HUES64 (cell line): Measurements from ENCODE around the gene GALNS.

Experiments used
- H3K27ac ChIP-seq: 2 replicates; pipeline ENCODE4 v1.7.0; 2013; ENCODE audit warnings: low read depth, low read length, inconsistent platforms
- H3K27me3 ChIP-seq: 2 replicates; pipeline ENCODE4 v1.6.1; 2013; ENCODE audit warnings: mild to moderate bottlenecking, low read length; ENCODE audit not compliant: insufficient read depth
- H3K36me3 ChIP-seq: 2 replicates; pipeline ENCODE4 v1.6.1; 2013; ENCODE audit warnings: mild to moderate bottlenecking, low read length; ENCODE audit not compliant: insufficient read depth
- H3K4me1 ChIP-seq: 2 replicates; pipeline ENCODE4 v1.6.1; 2013; ENCODE audit warnings: mild to moderate bottlenecking, low read length, moderate library complexity; ENCODE audit not compliant: insufficient read depth
- H3K4me3 ChIP-seq: 2 replicates; pipeline ENCODE4 v1.5.1; 2013; ENCODE audit warnings: mild to moderate bottlenecking, low read length, moderate library complexity
- H3K9ac ChIP-seq: 2 replicates; pipeline ENCODE4 v1.6.1; 2013; ENCODE audit warnings: mild to moderate bottlenecking, low read depth, low read length
- H3K9me3 ChIP-seq: 2 replicates; pipeline ENCODE4 v1.6.1; 2013; ENCODE audit warnings: low read depth, low read length; ENCODE audit not compliant: insufficient read depth
- WGBS: fragments of 150-250, 120-280 bp; methylation state at CpG from one replicate; pipeline ENCODE4 v1.1.7; 2013; ENCODE audit warnings: missing lambda C conversion rate; 5-methylcytosine and 5-hydroxymethylcytosine counted together

GALNS gene

DNA sequence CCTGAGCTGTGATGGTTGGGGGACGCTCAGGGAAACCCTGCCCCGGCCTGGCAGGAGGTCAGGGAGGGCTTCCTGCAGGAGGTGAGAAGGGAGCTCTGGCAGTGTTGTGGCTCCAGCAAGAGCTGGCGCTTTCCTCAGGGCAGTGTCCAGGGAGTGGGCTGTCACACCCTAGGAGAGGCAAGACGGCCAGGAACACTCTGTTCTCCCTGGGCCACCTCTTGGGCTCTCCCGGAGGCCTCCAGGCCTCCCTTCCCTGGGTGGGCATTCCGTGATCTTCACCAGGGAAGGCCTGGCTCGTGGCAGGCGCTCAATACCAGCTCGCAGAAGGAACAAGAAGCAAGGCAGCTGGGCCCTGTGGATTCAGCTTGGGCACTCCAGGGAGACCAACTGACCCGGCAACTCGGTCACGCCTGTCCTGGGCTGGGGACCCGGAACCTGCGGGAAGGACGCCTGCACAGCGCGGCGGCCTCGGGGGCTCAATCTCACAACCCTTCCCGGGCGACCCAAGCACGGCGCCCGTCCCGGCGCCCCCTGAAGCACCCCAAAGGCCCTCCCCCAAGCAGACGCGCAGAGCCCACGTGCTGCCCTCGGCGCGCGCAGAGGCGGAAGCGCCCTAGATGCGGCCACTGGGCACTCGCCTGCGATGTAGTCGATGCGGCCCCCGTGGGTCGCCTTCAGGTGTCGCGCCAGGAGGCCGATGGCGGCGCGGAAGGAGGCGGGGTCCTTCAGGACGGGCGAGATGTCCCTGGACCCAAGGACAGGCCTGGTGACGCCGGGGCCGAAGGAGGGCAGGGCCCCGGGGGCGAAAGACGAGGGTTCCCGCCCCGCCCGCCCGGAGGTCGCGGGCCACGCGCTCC, 45.6 kb downstream of the GALNS start:
- Histone ChIP-seq H3K9me3 (no peaks in the 10 kb centered on the region), H3K4me1 (no peaks in the 10 kb centered on the region), H3K4me3 (peak overlapping the region; percentile 73), H3K9ac (peak overlapping the region; percentile 96), H3K36me3 (peaks cover 45% of the 10 kb centered on the region), H3K27me3 (no peaks in the 10 kb centered on the region), H3K27ac (peak overlapping the region; percentile 98)
- WGBS: 3% methylated on average over 65 of the region's 65 CpGs

DNA sequence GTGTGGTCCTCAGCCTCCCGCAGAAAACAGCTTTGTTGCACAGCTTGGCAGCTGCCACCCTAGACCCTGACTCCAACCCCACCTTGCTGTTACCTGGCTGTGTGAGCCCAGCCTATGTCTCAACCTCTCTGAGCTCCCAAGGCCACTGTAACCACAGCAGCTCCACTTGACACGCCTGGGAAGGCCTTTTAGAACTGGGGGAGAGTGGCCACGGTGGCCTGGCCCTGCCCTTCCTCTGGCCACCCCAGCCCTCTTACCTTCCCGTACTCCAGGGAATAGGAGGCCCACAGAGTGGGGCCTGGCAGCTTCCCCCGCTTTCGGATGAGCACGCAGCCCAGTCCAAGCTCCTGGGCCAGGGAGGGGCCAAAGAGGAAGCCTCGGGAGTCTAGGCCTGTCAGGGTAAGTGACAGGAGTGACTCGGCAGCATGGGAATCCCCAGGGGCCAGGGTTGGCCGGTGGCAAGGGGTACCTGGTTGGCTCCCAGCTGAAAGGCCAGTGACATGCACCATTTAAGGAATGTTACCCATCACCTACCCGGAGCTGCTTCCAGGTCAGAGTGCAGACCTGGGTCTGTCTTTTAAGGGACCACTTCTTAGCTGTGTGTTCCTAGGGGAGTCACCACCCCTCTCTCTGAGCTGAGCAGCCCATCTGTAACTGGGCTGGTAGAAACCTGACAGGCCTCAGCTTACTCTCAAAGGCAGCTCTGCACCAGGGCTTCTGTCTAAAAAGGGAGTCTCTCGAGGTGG, 46.4 kb downstream of the GALNS start:
- H3K4me1 ChIP-seq: no peaks in the 10 kb centered on the region
- H3K36me3 ChIP-seq: peaks cover 53% of the 10 kb centered on the region
- peak overlapping the region; percentile 98; the same call in 1 of the 2 replicates for H3K27ac ChIP-seq
- peak overlapping the region; percentile 73 for H3K4me3 ChIP-seq
- H3K27me3 ChIP-seq: no peaks in the 10 kb centered on the region
- H3K9ac ChIP-seq: peak overlapping the region; percentile 96
- no peaks in the 10 kb centered on the region for H3K9me3 ChIP-seq
- WGBS: 68% methylated on average over 12 of the region's 12 CpGs

DNA sequence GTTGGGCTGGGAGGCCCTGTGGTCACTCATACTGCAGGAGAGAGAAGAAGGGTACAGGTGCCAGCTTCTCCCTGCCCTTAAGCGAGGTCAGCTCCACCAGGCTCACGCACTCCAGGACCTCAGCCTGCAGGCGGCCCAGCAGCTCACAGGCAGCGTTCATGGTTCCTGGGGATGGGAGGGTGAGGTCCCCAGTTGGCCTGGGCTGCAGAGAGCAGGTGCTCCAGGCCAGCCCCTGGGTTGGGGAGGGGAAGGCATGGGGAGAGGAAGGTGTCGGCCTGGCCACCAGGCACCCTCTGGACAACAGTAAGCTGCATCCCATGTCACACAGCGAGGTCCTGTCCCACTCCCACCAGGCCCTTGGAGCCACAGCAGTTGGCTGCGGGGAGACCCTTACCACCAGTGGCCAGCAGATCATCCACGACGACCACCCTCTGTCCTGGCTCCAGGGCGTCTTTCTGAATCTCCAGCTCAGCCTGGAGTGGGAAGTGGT, 47.0 kb downstream of the GALNS start:
- Histone ChIP-seq H3K9ac (no peak overlapping the region), H3K27ac (peak overlapping the region; percentile 98; the same call in 1 of the 2 replicates), H3K27me3 (no peaks in the 10 kb centered on the region), H3K36me3 (peaks cover 59% of the 10 kb centered on the region), H3K4me1 (no peaks in the 10 kb centered on the region), H3K9me3 (no peaks in the 10 kb centered on the region), H3K4me3 (0 out of 2 replicates have a peak overlapping the region, but pooled peaks have one; percentile 6)
- 86% methylated on average over 9 of the region's 10 CpGs for WGBS

DNA sequence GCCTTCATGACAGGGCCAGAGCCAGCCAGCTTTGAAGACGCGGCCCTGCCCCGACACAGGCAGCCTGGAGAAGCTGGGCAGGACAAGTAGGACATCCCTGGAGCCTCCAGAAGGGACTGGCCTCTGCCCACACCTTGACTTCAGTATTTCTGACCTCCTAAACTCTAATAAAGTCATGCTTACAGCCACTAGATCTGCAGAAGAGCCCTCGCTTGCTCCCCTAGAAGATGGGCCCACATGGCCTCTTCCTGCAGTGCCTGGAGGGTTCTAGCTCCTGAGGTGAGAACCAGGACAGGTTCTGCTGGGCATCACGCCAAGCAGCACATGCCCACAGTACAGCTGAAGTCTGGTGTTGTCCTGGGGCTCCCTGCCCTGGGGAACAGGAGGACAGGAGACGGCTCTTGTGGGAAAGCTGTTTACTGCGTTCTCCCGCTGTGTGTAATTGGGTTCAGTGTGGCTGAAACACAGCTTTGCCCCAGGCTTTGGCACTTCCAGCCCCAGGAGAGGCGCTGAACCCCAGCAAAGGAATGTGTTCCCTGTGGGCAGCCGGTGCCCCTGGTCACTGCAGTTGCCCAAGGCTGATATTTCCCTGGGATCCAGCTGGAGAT, 47.6 kb downstream of the GALNS start:
- Histone ChIP-seq H3K9me3 (no peaks in the 10 kb centered on the region), H3K9ac (no peak overlapping the region), H3K36me3 (peaks cover 61% of the 10 kb centered on the region), H3K4me3 (no peak overlapping the region), H3K27me3 (no peaks in the 10 kb centered on the region), H3K4me1 (no peaks in the 10 kb centered on the region), H3K27ac (no peak overlapping the region; the same call in 1 of the 2 replicates)
- 94% methylated on average over 10 of the region's 10 CpGs for WGBS

DNA sequence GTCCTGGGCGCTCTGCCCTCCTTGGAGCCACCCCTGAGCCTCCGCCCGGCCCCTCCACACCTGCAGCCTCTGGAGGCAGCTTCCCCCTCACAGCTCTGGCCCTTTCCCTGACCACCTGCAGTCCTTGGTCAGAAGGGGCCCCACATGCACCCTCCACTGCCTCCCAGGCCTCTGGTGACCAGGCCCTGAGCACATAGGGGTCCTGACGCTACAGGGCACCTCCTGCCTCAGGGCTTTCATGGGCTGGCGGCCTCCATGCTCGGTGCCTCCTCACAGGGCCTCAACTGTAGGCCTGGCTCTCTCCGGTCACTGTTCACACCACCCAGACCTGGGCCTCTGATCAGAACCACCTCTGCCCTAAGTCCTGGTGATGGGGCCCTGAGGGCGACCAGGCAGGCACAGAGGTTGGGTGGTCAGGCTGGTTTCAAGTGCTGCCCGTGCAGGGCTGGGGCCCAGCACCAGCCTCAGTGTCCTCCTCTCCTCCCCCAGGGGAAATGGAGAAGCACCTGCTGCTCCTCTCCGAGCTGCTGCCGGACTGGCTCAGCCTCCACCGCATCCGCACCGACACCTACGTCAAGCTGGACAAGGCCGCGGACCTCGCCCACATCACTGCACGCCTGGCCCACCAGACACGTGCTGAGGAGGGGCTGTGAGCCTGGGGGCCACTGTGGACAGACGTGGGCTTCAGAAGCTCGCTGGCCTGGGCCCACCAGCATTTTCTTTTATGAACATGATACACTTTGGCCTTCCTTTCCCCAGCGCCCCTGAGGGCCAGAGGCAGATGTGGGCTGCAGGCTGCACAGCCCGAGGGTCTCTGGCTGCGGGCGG, 48.9 kb downstream of the GALNS start:
- Histone ChIP-seq H3K4me1 (no peaks in the 10 kb centered on the region), H3K36me3 (peaks cover 61% of the 10 kb centered on the region)

DNA sequence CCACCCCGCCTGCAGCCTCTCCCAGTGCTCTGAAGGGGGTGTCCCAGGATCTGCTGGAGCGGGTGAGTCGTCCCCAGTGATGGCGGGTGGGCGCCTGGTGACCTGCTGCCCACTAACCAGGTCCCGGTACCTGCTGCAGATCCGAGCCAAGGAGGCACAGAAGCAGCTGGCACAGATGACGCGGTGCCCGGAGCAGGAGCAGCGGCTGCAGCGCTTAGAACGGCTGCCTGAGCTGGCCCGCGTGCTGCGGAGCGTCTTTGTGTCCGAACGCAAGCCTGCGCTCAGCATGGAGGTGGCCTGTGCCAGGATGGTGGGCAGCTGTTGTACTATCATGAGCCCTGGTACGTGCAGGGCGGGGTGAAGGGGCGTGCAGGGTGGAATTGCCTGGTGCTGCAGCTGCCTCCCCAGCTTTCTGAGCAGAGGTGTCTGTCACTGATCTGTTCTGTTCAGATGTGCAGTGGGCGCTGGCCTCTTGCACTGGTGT, 49.6 kb downstream of the GALNS start:
- H3K27me3 ChIP-seq: no peaks in the 10 kb centered on the region
- H3K9ac ChIP-seq: no peak overlapping the region
- no peaks in the 10 kb centered on the region for H3K4me1 ChIP-seq
- H3K4me3 ChIP-seq: no peak overlapping the region
- H3K36me3 ChIP-seq: peaks cover 61% of the 10 kb centered on the region
- H3K27ac ChIP-seq: no peak overlapping the region
- 95% methylated on average over 24 of the region's 24 CpGs for WGBS
- no peaks in the 10 kb centered on the region for H3K9me3 ChIP-seq

More for the DNA sequence above, 48.9 kb downstream of the GALNS start:
- WGBS: 90% methylated on average over 26 of the region's 26 CpGs
- H3K9me3 ChIP-seq: no peaks in the 10 kb centered on the region
- no peaks in the 10 kb centered on the region for H3K27me3 ChIP-seq
- no peak overlapping the region for H3K4me3 ChIP-seq
- H3K27ac ChIP-seq: peak overlapping the region; percentile 33; the same call in 1 of the 2 replicates
- H3K9ac ChIP-seq: no peak overlapping the region

DNA sequence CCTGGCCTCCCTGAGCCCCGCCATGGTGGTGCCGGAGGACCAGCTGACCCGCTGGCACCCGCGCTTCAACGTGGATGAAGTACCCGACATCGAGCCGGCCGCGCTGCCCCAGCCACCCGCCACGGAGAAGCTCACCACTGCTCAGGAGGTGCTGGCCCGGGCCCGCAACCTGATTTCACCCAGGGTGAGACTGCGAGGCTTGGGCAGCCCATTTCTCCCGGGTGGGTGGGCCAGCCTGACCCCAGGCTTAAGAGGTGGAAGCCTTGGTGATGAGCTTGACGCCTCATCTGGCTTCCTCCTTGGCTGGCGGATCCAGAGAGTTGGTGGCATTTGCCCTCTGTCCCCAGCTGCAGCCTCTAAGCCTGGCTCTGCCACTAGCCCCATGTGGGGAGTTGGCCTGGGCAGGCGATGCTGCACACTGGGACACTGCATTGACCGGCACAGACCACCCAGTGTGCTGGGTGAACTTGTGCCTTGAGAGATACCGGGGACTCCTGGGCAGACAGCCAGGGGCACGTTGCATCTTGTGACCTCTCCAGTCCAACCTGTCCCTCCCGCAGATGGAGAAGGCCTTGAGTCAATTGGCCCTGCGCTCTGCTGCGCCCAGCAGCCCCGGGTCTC, 50.1 kb downstream of the GALNS start:
- Histone ChIP-seq H3K9me3 (no peaks in the 10 kb centered on the region), H3K36me3 (peaks cover 61% of the 10 kb centered on the region), H3K4me1 (no peaks in the 10 kb centered on the region), H3K9ac (no peak overlapping the region), H3K27me3 (no peaks in the 10 kb centered on the region), H3K4me3 (no peak overlapping the region), H3K27ac (no peak overlapping the region)
- 94% methylated on average over 27 of the region's 27 CpGs for WGBS

DNA sequence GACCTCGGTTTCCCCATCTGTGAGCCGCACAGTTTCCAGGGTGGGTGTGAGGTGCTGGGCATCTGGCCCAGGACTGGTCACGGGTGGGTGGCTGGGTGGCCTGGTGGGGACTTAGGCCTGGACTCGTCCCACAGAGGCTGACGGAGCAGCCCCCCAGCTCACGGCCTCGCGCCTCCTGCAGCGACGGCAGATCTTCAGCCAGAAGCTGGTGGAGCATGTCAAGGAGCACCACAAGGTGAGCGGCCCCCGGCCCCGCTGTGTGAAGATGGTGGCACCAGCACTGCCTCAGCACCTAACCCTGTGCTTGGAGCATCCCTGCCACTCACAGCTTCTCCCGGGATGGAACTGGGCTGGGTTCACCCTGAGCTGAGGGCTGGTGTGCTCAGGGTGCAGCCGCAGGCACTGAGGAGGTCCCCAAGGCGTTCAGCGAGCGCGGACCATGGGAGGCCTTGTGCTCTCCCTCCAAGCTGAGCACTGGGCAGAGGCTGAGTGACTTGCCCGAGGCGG, 50.8 kb downstream of the GALNS start:
- H3K4me3 ChIP-seq: no peak overlapping the region
- WGBS: 94% methylated on average over 21 of the region's 21 CpGs
- peaks cover 61% of the 10 kb centered on the region for H3K36me3 ChIP-seq
- H3K4me1 ChIP-seq: no peaks in the 10 kb centered on the region
- H3K27me3 ChIP-seq: no peaks in the 10 kb centered on the region
- H3K9me3 ChIP-seq: no peaks in the 10 kb centered on the region
- H3K27ac ChIP-seq: peak overlapping the region; percentile 13; the same call in 1 of the 2 replicates
- H3K9ac ChIP-seq: no peak overlapping the region

DNA sequence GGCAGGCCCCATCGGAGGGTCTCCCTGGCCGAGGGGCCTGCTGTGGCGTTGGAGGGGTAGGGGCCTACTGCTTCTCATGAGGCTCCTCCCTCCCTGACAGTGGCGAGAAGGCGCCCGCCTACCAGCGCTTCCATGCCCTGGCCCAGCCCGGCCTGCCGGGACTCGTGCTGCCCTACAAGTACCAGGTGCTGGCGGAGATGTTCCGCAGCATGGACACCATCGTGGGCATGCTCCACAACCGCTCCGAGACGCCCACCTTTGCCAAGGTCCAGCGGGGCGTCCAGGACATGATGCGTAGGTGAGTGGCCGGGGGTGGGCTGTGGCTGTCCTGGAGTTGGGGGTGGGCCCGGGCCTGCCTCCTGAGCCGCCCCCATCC, 51.4 kb downstream of the GALNS start:
- H3K4me1 ChIP-seq: no peaks in the 10 kb centered on the region
- peak overlapping the region; percentile 56; the same call in 1 of the 2 replicates for H3K27ac ChIP-seq
- H3K9me3 ChIP-seq: no peaks in the 10 kb centered on the region

More for the DNA sequence above, 51.4 kb downstream of the GALNS start:
- peaks cover 58% of the 10 kb centered on the region for H3K36me3 ChIP-seq
- peak overlapping the region; percentile 91; the same call in 1 of the 2 replicates for H3K9ac ChIP-seq
- WGBS: 97% methylated on average over 22 of the region's 22 CpGs
- peak overlapping the region; percentile 93 for H3K4me3 ChIP-seq
- no peaks in the 10 kb centered on the region for H3K27me3 ChIP-seq
